HG03045 (cell line): ENCODE results near the gene FALEC.

ENCODE experiments used
- ATAC-seq: cut with Tn5 transposase; IDR thresholded peaks from one replicate; pipeline ENCODE4 v1.9.1; 2021; ENCODE audit warnings: mild to moderate bottlenecking, moderate library complexity; ENCODE audit not compliant: unreplicated experiment

FALEC gene

DNA sequence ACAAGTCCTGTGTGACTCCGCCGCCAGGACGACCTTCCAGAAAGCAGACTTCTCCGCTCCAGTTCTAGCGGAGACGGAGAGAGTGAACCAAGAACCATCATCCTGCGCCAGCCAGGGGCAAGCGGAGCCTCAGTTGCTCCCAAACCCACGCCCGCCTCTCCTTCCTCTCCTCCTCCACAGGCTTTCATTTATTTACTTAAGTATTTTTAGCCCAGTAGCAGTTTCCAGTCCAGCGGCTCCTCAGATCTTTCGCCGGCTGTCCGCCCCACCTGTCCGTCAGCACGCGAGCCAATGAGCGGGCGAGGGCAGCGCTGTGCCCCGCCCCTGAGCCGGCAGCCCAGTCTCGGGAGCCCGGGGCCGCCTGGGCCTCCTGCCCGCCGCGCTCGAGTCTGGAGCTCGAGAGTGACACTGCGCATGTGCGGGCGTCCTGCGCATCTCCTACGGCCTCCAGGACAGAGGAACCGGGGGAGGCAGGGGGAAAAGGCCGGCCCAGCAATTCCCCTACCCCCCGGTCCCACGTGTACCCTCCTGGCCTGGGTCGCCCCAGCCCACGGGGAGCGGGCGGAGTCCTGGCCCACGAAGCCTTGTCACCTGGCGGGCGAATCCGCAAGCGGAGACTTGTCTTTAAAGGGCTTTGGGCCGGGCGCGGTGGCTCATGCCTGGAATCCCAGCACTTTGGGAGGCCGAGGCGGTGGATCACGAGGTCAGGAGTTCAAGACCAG, at the start of gene FALEC:
Gene FALEC (plus strand): TSS at position 425 of the 722 bp plus-strand sequence.
- peak; percentile 98 for ATAC-seq

DNA sequence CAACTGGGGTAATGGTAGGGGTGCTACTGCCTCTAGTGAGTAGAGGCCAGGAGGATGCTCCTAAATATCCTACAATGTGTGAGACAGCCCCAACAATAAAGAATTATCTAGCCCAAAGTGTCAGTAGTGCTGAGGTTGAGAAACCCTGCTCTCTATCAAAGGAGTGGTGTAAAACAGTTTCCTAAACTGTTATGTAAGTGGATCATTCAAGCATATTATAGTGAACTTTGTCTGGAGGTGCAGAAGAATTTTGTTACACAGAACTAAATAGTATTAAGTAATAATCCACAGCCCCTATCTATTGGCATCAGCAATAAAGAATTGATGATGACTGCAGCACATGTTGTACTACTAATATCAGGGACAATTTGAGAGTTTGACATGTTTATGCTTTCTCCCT, 48.6 kb upstream of the FALEC start:
- no peak for ATAC-seq

DNA sequence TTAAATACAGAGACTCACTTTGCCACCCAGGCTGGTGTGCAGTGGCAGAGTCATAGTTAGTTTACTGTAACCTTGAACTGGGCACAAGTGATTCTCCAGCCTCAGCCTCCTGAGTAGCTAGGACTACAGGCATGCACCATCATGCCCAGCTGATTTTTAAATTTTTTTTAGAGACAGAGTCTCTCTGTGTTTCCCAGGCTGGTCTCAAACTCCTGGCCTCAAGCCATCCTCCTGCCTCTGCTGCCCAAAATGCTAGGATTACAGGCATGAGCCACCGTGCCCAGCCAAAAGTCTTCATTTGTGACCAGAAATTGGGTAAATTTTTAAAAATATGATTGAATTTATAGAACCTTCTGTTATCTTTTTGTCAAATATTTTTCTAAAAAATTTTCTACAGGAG, 46.3 kb upstream of the FALEC start:
- no peak for ATAC-seq

DNA sequence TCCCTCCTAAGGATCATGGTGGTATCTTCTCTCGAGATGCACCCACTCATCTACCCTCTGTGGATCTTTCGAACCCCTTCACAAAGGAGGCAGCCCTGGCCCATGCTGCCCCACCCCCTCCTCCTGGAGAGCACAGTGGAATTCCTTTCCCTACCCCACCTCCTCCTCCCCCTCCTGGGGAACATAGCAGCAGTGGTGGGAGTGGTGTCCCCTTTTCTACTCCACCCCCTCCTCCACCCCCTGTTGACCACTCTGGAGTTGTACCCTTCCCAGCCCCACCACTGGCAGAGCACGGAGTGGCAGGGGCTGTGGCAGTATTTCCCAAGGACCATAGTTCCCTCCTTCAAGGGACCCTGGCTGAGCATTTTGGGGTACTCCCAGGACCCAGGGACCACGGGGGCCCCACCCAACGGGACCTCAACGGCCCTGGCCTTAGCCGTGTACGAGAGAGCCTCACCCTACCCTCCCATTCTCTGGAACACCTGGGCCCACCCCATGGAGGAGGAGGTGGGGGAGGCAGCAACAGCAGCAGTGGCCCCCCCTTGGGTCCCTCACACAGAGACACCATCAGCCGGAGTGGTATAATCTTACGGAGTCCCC, 42.9 kb upstream of the FALEC start:
- ATAC-seq: no peak

DNA sequence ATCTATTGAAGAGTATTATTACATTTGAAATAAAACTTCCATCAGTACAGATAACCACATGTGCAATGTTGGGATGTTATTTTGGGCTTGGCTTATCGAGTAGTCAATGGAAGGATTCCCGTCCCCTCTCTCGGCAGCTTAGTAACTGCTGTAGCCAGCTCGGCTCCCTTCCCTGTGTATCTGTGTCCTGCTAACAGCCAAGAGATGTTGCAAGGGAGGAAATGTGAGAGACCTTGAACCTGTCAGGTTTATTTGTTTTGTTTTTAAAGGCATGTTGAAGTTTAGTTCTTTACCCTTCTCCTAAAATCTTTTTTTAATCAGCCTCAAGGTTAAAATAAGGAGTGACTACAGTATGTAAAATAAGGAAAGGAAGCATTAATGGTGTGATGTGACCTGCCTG, 41.9 kb upstream of the FALEC start:
- ATAC-seq: no peak

DNA sequence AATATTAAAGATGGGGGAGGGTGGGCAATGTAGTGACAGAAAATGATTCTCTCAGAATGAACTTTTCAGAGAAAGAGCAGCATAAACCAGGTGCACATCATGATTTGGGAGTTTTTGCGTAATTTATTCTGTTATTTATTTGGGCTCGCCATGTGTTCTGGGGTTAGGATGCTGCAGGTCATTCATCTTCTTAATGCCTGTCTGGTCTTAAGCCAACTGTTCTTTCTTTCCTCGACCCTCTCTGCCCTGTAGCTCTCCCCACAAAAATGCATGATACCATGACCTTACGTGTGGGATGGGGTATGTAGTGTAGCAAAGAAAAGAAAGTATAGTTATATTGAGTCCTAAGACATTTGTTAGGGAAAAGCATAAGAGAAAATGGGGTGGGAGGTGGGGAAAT, 40.7 kb upstream of the FALEC start:
- no peak for ATAC-seq

DNA sequence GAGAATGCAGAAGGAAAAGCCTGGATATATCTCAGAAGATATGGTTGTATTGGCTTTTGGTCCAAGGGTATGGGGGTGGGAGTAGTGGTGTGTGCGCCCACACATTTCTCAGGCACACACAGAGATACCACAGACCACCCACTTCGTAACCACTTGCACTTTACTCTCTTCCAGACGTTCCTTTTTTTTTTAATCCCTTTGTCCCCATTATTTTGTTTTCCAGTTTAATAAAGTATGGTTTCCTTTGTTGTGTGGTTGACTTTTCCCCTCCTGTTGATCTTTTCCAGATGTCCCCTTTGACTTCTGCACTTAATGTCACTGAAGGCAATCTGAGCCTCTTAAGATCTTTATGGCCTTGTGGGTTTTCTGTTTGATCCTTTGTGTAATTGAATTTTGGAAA, 38.8 kb upstream of the FALEC start:
- ATAC-seq: no peak

DNA sequence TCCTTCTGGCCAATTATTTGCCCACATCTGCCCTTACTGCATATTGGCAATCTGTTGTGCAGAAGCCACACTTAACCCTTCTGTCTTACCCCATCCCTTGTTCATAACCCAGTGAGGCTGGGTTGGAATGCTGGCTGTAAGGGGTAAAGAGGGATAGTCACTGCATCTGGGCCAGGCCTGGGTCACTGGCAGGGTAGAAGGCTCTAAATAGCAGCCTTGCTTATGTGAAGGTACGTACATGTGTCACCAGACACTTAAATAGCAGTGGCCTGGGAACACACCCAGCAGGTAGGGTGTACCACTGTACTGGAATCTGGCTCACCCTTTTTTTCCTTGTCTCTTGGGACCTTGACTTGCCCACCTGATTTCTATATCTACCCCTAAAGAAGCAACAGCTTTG, 38.2 kb upstream of the FALEC start:
- ATAC-seq: no peak

DNA sequence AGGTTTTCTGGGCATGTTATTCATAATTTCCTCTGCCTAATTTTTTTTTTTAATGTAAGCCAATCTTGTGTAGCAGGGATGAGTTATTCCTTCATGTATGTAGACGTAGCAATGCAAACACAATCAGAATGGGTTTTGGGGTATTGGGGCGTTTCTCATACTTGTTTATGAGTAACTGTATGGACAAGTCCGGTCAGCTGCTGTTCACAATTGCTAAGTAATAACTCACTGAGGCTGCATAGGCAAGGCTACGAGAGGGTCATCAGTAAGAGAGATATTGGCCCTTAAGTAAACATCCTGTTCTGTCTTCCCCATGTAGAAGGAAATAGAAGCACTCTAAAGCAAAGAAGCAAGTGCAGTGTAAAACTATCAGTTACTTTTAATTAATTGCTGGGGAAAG, 37.8 kb upstream of the FALEC start:
- no peak for ATAC-seq

DNA sequence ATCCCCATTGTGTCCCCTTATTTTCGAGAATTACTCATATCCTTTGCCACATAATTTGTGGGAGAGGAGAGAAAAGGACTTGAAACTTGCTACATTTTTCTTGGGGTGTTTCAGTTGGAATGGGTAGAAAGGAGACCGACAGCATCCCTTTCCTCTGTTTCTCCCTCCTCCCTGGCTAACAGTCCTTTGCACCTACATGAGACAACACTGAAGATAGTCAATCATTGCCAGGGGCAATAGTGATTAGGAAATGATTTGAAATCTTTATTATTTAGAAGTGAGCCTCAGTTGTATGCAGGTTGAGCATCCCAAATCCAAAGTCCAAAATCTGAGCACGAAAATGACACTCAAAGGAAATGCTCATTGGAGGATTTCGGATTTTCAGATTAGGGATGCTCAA, 36.2 kb upstream of the FALEC start:
- ATAC-seq: no peak

DNA sequence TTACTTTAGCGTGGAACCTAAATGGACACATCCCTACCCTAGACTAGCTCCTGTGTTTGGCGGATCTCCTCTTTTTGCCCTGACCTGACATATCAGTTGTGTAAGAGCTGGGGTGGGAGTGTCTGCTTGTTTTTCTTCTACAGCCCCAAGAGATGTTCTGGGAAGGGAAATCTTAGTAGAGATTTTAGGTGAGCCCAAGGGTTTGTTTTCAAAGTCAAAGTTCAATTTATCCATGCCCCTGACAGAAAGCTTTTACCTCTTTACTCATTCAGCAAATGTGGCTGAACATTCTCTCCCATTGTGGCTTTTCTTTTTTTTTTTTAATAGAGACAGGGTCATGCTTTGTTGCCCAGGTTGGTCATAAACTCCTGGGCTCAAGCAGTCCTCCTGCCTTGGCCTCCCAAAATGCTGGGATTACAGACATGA, 35.6 kb upstream of the FALEC start:
- no peak for ATAC-seq

DNA sequence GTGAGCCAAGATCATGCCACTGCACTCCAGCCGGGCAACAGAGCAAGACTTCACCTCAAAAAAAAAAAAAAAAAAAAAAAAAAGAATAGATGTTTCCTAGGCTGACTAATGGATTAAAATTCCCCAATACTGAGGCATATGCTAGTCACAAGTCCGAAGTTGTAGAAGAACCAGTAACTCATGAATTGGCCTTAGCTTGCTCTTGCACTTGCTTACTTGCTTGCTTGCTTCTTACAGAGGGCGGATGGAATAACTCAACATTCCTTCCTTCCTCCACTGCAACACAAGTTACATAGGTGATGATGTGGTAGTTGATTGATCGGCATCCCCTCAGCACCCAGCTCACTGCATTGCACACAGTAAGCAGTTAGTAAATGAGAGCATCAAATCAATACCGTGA, 31.1 kb upstream of the FALEC start:
- no peak for ATAC-seq

DNA sequence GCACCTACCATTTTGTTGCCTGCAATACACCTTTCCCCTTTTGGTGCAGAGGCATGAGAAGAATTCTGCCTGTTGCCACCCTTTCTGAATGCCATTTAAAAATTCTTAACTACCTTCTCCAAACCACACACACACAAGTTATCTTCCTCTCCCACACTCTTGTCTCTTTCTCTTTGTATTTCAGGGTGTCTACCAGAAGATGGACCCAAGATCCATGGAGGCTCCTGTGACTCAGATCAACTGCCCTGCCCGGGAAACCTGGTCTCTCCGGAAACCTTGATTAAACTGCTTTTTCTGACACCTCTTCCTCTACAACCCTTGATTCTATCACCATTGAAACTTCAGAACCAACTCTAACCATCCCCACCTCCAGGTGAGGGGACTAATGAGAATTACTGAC, 30.7 kb upstream of the FALEC start:
- ATAC-seq: no peak

DNA sequence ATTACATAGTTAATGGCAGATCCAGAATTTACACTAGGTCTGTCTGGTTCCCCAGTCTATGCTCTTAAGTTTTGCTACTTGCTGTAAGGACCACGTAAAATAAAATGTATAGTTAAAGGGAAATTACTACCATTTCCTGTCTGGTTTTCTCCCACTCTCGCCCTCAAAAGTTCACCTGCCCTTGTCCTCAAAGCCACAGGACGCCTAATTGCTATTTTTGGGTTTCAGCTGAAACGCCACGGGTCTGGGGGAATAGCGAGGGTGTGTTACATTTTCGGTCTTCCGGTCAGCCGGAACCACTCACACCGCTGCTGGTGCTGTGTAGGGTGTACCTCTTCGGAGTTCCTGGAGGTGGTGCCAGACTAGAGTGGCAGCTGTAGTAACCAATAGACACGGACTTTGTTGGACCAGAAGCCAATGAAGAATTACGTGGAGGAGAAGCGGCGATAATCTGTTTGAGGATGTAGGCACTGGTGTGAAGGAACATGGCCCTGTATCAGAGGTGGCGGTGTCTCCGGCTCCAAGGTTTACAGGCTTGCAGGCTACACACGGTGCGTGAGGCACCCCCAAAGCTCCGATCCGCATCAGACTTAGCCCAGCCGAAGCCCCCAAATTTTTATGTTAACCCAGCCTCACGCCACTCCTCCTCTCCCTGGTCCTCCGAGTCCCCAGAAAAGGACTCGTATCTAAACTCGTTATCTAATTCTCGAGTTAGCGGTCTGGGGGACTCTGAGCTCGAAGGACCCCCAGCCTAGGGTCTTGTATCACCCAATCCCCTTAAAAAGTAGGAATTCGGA, 28.4 kb upstream of the FALEC start, which contains the start of gene TARS2:
Gene TARS2 (plus strand): TSS at position 454 of the 797 bp plus-strand sequence. CDS start 32 bp downstream, at position 486.
- peak; percentile 99 for ATAC-seq

DNA sequence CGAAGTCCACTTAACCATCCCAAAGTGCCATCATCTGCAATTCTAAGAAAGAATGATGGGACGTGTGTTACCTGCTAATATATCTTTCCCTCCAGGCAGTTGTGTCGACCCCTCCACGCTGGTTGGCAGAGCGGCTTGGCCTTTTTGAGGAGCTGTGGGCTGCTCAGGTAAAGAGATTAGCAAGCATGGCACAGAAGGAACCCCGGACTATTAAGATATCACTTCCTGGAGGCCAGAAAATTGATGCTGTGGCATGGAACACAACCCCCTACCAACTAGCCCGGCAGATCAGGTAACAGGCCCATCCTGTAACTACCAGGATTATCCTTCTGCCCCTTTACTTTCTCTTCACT, 27.8 kb upstream of the FALEC start:
- ATAC-seq: no peak

DNA sequence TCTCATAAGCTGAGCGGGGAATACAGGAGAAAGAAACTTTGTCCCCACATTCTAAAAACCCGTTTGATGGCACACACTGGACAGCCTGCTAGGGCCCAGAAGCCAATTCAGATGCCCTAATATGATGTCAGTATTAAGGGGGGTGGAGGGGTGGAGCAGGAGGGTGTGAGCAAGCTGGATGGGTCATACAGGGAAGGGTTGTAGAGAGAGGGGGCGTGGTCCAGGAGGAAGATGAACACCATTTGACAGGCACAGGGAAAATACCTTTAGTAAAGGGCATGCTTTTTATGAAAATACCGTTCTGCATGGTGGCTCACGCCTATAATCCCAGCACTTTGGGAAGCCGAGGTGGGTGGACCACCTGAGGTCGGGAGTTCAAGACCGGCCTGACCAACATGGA, 22.4 kb upstream of the FALEC start:
- no peak for ATAC-seq

DNA sequence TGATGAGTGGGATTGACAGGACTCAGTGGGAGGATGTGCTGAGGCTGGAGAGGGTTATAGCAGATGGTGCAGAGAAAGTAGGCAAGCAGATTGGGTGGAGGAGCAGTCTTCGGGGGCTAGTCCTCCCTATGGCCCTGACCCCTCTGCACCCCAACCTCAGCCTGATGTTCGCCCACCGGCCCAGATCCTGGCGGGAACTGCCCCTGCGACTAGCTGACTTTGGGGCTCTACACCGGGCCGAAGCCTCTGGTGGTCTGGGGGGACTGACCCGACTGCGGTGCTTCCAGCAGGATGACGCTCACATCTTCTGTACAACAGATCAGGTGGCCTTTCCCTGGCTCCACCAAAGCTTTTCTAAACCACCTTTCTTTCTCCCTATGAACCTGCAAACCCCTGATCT, 17.2 kb upstream of the FALEC start:
- ATAC-seq: no peak

DNA sequence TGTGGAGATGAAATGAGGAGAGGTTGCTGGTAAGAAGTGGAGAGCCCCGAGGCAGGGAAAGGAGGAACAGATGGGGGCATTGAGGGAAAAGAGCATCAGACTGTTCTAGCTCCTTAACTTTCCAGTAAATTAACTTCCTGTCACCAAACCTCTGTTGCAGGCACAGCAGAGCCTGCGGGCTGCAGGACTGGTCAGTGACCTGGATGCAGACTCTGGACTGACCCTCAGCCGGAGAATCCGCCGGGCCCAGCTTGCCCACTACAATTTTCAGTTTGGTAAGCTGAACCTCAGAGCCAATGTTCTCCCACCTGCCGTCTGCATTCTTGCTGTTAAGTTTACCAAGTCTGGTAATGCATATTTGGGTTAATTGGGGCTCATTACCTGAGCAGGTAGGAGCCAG, 10.1 kb upstream of the FALEC start:
- no peak for ATAC-seq

DNA sequence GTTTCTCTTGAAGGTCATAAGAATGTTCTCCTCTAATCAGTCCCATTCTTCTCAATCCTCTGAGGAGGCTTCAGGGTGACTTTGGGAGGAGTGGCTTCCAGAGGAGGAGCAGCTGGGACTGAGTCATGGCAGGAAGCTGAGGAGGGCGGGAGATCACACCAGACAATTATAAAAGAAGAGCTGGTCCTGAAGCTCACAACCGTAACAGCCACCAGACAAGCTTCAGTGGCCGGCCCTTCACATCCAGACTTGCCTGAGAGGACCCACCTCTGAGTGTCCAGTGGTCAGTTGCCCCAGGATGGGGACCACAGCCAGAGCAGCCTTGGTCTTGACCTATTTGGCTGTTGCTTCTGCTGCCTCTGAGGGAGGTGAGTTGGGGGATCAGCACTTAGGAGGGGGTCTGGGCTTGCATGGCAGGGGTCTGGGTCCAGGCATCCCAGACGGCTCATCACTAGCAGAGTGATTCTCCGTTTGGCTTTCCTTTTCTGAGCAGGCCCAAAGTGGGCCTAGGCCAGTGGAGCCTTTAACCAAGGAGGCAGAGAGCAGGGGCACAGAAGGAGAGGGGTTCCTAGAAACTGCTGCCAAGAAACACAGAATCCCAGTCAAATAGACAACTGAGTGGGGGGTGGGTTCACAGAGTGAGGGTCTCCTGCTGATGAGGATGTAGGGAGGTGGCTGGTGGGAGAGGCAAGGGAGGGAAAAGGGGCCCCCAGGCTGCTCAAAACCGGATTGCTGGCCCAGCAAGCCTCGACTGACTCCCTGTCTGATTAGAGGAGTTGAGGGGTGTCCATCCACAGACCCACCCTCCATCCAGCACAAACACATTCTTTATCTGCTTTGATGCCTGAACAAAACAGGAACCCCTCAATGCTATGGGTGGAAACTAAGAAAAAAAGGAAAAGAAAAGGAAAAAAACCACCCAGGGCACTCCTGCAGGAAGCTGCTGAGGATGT, 7.4 kb upstream of the FALEC start, which contains the start of gene ECM1:
Gene ECM1 (plus strand): TSS at position 198 of the 953 bp plus-strand sequence. CDS start 101 bp downstream, at position 299.
- ATAC-seq: no peak

DNA sequence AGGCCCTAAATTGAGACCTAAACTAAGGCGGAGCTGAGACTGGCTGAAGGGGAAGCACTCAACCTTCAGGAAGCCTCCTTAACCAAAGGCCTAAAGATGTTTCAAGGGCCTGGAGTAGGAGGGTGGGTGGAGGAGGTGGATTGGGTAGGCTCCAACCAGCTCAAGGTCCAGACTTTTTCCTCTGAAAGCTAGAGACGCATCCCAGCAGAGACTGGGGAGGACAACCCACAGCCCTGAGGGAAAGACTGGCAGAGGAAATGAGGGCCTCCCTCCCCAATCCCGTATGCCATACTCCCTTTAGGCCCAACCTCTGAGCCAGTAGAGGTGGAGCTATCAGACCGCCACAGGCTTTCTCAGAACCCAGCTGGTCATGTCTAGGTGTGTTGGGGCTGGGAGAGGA, 6.6 kb upstream of the FALEC start:
- no peak for ATAC-seq

DNA sequence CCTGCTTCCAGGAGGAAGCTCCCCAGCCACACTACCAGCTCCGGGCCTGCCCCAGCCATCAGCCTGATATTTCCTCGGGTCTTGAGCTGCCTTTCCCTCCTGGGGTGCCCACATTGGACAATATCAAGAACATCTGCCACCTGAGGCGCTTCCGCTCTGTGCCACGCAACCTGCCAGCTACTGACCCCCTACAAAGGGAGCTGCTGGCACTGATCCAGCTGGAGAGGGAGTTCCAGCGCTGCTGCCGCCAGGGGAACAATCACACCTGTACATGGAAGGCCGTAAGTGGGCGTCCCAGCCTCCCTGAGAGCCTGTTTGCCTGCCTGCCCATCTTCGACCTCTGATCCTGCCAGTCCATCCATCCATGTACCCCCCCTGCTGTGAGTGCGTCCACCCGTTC, 4.0 kb upstream of the FALEC start:
- ATAC-seq: no peak
